H9 (cell line): ENCODE data around the gene NFYB. TPM values are rescaled to one million over a fixed set of nuclear protein-coding genes. Genes with fewer than 3 reads are reported as not detected.

Experiments used
- DNase-seq: peaks from one replicate; pipeline ENCODE4 v3.0.0-alpha.2; 2017
- H2AFZ ChIP-seq: one replicate; pipeline ENCODE4 v1.6.1; 2013; ENCODE audit warnings: mild to moderate bottlenecking, low read length, control low read depth, moderate library complexity
- H2AK5ac ChIP-seq: 2 replicates; pipeline ENCODE4 v1.6.1; 2013; ENCODE audit warnings: low read length, control low read depth, mixed read lengths; ENCODE audit not compliant: insufficient read length
- H2BK120ac ChIP-seq: one replicate; pipeline ENCODE4 v1.6.1; 2013; ENCODE audit warnings: low read depth, mild to moderate bottlenecking, low read length, control low read depth, inconsistent platforms; ENCODE audit not compliant: poor library complexity, severe bottlenecking
- H2BK12ac ChIP-seq: 2 replicates; pipeline ENCODE4 v1.6.1; 2013; ENCODE audit warnings: low read length, control low read depth, mixed read lengths, low read depth; ENCODE audit not compliant: insufficient read length
- H2BK15ac ChIP-seq: 2 replicates; pipeline ENCODE4 v1.6.1; 2013; ENCODE audit warnings: low read depth, low read length, control low read depth
- H2BK20ac ChIP-seq: one replicate; pipeline ENCODE4 v1.6.1; 2013; ENCODE audit warnings: low read depth, mild to moderate bottlenecking, low read length, control low read depth, inconsistent platforms; ENCODE audit not compliant: poor library complexity, severe bottlenecking
- H2BK5ac ChIP-seq: 2 replicates; pipeline ENCODE4 v1.6.1; 2013; ENCODE audit warnings: low read length, control low read depth, mixed read lengths; ENCODE audit not compliant: insufficient read length
- H3K14ac ChIP-seq: 2 replicates; pipeline ENCODE4 v1.6.1; 2013; ENCODE audit warnings: low read length, control low read depth; ENCODE audit not compliant: insufficient read depth
- H3K18ac ChIP-seq: 2 replicates; pipeline ENCODE4 v1.6.1; 2013; ENCODE audit warnings: low read depth, mild to moderate bottlenecking, mixed read lengths, low read length, control low read depth; ENCODE audit not compliant: insufficient read length
- H3K23ac ChIP-seq: 2 replicates; pipeline ENCODE4 v1.6.1; 2013; ENCODE audit warnings: low read length, control low read depth, mixed read lengths, low read depth; ENCODE audit not compliant: insufficient read length
- H3K23me2 ChIP-seq: 2 replicates; pipeline ENCODE4 v1.6.1; 2013; ENCODE audit warnings: low read depth, mild to moderate bottlenecking, mixed read lengths, low read length, control low read depth; ENCODE audit not compliant: insufficient read length, poor library complexity, severe bottlenecking
- H3K27ac ChIP-seq: 2 replicates; pipeline ENCODE4 v1.5.1; 2013; ENCODE audit warnings: low read length, control low read depth, mixed read lengths, low read depth; ENCODE audit not compliant: insufficient read length
- H3K27me3 ChIP-seq: 2 replicates; pipeline ENCODE4 v1.6.1; 2013; ENCODE audit warnings: low read length, control low read depth, inconsistent platforms; ENCODE audit not compliant: insufficient read depth
- H3K4ac ChIP-seq: 2 replicates; pipeline ENCODE4 v1.6.1; 2013; ENCODE audit warnings: low read depth, mild to moderate bottlenecking, control low read depth, inconsistent platforms, low read length, moderate library complexity
- H3K4me1 ChIP-seq: 2 replicates; pipeline ENCODE4 v1.6.1; 2013; ENCODE audit warnings: low read length, control low read depth, inconsistent platforms; ENCODE audit not compliant: insufficient read depth
- H3K4me2 ChIP-seq: 2 replicates; pipeline ENCODE4 v1.6.1; 2013; ENCODE audit warnings: low read length, control low read depth, mixed read lengths; ENCODE audit not compliant: insufficient read length, insufficient read depth
- H3K56ac ChIP-seq: 2 replicates; pipeline ENCODE4 v1.6.1; 2013; ENCODE audit warnings: low read depth, mild to moderate bottlenecking, mixed read lengths, low read length, control low read depth; ENCODE audit not compliant: insufficient read length
- H3K79me1 ChIP-seq: 2 replicates; pipeline ENCODE4 v1.6.1; 2013; ENCODE audit warnings: low read depth, mild to moderate bottlenecking, moderate library complexity, low read length, control low read depth, inconsistent platforms; ENCODE audit not compliant: insufficient read depth, poor library complexity, severe bottlenecking
- H3K79me2 ChIP-seq: 2 replicates; pipeline ENCODE4 v1.6.1; 2013; ENCODE audit warnings: low read length, control low read depth, inconsistent platforms; ENCODE audit not compliant: insufficient read depth
- H3K9ac ChIP-seq: 2 replicates; pipeline ENCODE4 v1.6.1; 2013; ENCODE audit warnings: low read length, control low read depth, mixed read lengths; ENCODE audit not compliant: insufficient read length; ENCODE audit errors: extremely low read depth
- H3K9me3 ChIP-seq: one replicate; pipeline ENCODE4 v1.6.1; 2013; ENCODE audit warnings: low read depth, low read length, inconsistent platforms; ENCODE audit not compliant: control insufficient read depth
- H3T11ph ChIP-seq: one replicate; pipeline ENCODE4 v1.6.1; 2013; ENCODE audit warnings: mild to moderate bottlenecking, low read length, control low read depth, inconsistent platforms
- H4K20me1 ChIP-seq: one replicate; pipeline ENCODE4 v1.6.1; 2013; ENCODE audit not compliant: control insufficient read depth, insufficient read length, insufficient read depth
- H4K5ac ChIP-seq: 2 replicates; pipeline ENCODE4 v1.6.1; 2013; ENCODE audit warnings: low read depth, mild to moderate bottlenecking, mixed read lengths, low read length, control low read depth; ENCODE audit not compliant: insufficient read length
- H4K8ac ChIP-seq: replicated peaks from 2 replicates; pipeline ENCODE4 v1.6.1; 2013; ENCODE audit warnings: low read length, control low read depth, mixed read lengths, low read depth; ENCODE audit not compliant: insufficient read length
- H4K91ac ChIP-seq: 2 replicates; pipeline ENCODE4 v1.6.1; 2013; ENCODE audit warnings: low read depth, mild to moderate bottlenecking, moderate library complexity, mixed read lengths, low read length, control low read depth; ENCODE audit not compliant: insufficient read length
- H3K27ac Mint-ChIP-seq, 3 experiments: 2 replicates in 2 of 3; 3 replicates in 1 of 3; pipeline ENCODE4 v1.8.0; 2020 to 2021; ENCODE audit warnings: mixed read lengths in 3 of 3, mild to moderate bottlenecking in 1 of 3, moderate library complexity in 1 of 3
- H3K27me3 Mint-ChIP-seq: 2 replicates; pipeline ENCODE4 v1.8.0; 2021; ENCODE audit warnings: low read depth, mild to moderate bottlenecking, moderate library complexity, mixed read lengths
- H3K36me3 Mint-ChIP-seq, 3 experiments: 2 replicates in 2 of 3; 3 replicates in 1 of 3; pipeline ENCODE4 v1.8.0; 2020 to 2021; ENCODE audit warnings: low read depth in 3 of 3, mixed read lengths in 3 of 3; ENCODE audit not compliant: insufficient read depth in 1 of 3
- H3K4me1 Mint-ChIP-seq, 2 experiments: 2 replicates each; pipeline ENCODE4 v1.8.0; 2020; ENCODE audit warnings: mixed read lengths in 2 of 2
- H3K4me3 Mint-ChIP-seq, 2 experiments: 2 replicates in 1 of 2; 3 replicates in 1 of 2; pipeline ENCODE4 v1.8.0; 2020 to 2021; ENCODE audit warnings: mild to moderate bottlenecking in 2 of 2, mixed read lengths in 2 of 2, moderate library complexity in 1 of 2
- H3K9me3 Mint-ChIP-seq, 2 experiments: 2 replicates in 1 of 2; 3 replicates in 1 of 2; pipeline ENCODE4 v1.8.0; 2020; ENCODE audit warnings: mild to moderate bottlenecking in 2 of 2, mixed read lengths in 2 of 2, moderate library complexity in 1 of 2
- WGBS: extraction: QIAGEN DNeasy Blood & Tissue Kit; methylation state at CpG from one replicate; pipeline ENCODE4 v1.1.7; 2013; ENCODE audit warnings: missing lambda C conversion rate, low lambda C conversion rate, mixed read lengths; ENCODE audit not compliant: insufficient read length; ENCODE audit errors: extremely low coverage; 5-methylcytosine and 5-hydroxymethylcytosine counted together
- total RNA-seq: library from RNA; stranded (reverse); gene quantifications from 2 replicates; pipeline ENCODE4 v1.2.1, GENCODE V29; 2021
- TF ChIP-seq, protein P1 (sequence below): fragments of 200-600 bp; sonication (generic); conservative IDR thresholded peaks from 3 replicates; pipeline ENCODE4 v1.8.0; 2021; ENCODE audit warnings: antibody characterized with exemption, mild to moderate bottlenecking

The NFYB gene
- total RNA-seq, 1 experiment from 2014 or later, result 52.5 TPM

DNA sequence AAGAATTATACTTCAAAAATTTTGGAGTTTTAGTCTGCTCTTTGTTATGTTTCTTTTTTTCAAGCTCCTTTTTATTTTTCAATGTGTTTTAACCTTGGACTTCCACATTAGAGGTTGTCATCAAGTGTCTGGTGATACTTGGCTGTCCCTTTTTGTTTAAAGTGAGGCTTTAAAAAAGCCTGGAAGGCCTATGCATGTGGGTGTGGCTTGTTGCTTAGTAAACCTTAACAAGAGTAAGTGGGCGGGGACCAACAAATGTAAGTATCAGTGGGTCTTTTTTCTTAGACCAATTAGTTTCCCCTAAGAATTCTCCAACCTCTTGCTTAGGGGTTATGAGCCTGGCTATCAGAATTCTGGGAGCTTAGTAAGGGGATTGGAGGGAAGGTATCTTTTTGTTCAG lies 47.3 kb downstream of the NFYB start:
- Histone ChIP-seq H2BK20ac (no peak overlapping the region), H3T11ph (no peak overlapping the region), H3K79me2 (no peaks in the 10 kb centered on the region), H3K9ac (no peak overlapping the region), H4K20me1 (no peaks in the 10 kb centered on the region), H3K9me3 (no peaks in the 10 kb centered on the region), H3K27me3 (no peaks in the 10 kb centered on the region), H3K23ac (no peak overlapping the region), H2BK15ac (no peak overlapping the region), H3K18ac (no peak overlapping the region), H2BK5ac (no peak overlapping the region), H4K5ac (no peak overlapping the region), H3K27ac (no peak overlapping the region), H3K23me2 (no peaks in the 10 kb centered on the region), H2BK120ac (no peak overlapping the region), H3K4me2 (no peak overlapping the region), H3K14ac (no peak overlapping the region), H2AK5ac (no peak overlapping the region), H3K4ac (no peak overlapping the region), H3K4me1 (no peaks in the 10 kb centered on the region), H3K79me1 (no peaks in the 10 kb centered on the region), H3K56ac (no peak overlapping the region), H2AFZ (no peak overlapping the region), H4K91ac (no peak overlapping the region), H4K8ac (no peak overlapping the region), H2BK12ac (no peak overlapping the region)
- no peaks in the 10 kb centered on the region for H3K9me3 Mint-ChIP-seq
- no peak for DNase-seq
- no CpG with 5 or more reads among the region's 1 CpG for WGBS
- no peaks in the 10 kb centered on the region for H3K27me3 Mint-ChIP-seq
- H3K4me1 Mint-ChIP-seq, result peaks cover 8 to 11% of the 10 kb centered on the region in 2 experiments; a peak in 3 of 4 replicates
- TF ChIP-seq, protein P1, sequence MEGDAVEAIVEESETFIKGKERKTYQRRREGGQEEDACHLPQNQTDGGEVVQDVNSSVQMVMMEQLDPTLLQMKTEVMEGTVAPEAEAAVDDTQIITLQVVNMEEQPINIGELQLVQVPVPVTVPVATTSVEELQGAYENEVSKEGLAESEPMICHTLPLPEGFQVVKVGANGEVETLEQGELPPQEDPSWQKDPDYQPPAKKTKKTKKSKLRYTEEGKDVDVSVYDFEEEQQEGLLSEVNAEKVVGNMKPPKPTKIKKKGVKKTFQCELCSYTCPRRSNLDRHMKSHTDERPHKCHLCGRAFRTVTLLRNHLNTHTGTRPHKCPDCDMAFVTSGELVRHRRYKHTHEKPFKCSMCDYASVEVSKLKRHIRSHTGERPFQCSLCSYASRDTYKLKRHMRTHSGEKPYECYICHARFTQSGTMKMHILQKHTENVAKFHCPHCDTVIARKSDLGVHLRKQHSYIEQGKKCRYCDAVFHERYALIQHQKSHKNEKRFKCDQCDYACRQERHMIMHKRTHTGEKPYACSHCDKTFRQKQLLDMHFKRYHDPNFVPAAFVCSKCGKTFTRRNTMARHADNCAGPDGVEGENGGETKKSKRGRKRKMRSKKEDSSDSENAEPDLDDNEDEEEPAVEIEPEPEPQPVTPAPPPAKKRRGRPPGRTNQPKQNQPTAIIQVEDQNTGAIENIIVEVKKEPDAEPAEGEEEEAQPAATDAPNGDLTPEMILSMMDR, result no peak
- H3K27ac Mint-ChIP-seq, result no peak overlapping the region
- no peak overlapping the region for H3K4me3 Mint-ChIP-seq
- no peaks in the 10 kb centered on the region for H3K36me3 Mint-ChIP-seq
